HepG2 (cell line): ENCODE measurements around the gene FMNL2. TPM values are rescaled to one million over a fixed set of nuclear protein-coding genes. Genes with fewer than 3 reads are reported as not detected.

Experiments
- ARHGAP35 ChIP-seq: sonication (generic); formaldehyde crosslinking; IDR thresholded peaks from 2 replicates; pipeline ENCODE4 v1.9.0; 2022; ENCODE audit warnings: mild to moderate bottlenecking, inconsistent platforms, moderate library complexity, missing genetic modification reagents, borderline replicate concordance
- CHCHD3 ChIP-seq: sonication (generic); formaldehyde crosslinking; IDR thresholded peaks from 2 replicates; pipeline ENCODE4 v1.8.0; 2022; ENCODE audit warnings: mild to moderate bottlenecking, missing genetic modification reagents, moderate library complexity
- GABPA ChIP-seq, 2 experiments: IDR thresholded peaks; 2 replicates each; pipeline ENCODE4 v1.6.1; 2011 to 2016; ENCODE audit warnings: low read depth in 2 of 2, low read length in 1 of 2, missing biosample characterization in 1 of 2, missing genetic modification characterization in 1 of 2
- HIC2 ChIP-seq: sonication (generic); formaldehyde crosslinking; IDR thresholded peaks from 2 replicates; pipeline ENCODE4 v1.9.0; 2022; ENCODE audit warnings: low read depth, missing genetic modification reagents
- IRF2 ChIP-seq: IDR thresholded peaks from 2 replicates; pipeline ENCODE4 v1.6.1; 2018; ENCODE audit warnings: missing genetic modification reagents, missing compliant biosample characterization
- KLF11 ChIP-seq: IDR thresholded peaks from 2 replicates; pipeline ENCODE4 v1.6.1; 2016; ENCODE audit warnings: missing compliant biosample characterization
- MIER2 ChIP-seq: IDR thresholded peaks from 2 replicates; pipeline ENCODE4 v1.6.1; 2016; ENCODE audit warnings: missing biosample characterization, missing genetic modification reagents
- NR2F1 ChIP-seq, 2 experiments: fragments of 450-650 bp in 1 of 2; formaldehyde crosslinking in 1 of 2; IDR thresholded peaks; 2 replicates each; pipeline versions ENCODE4 v1.5.0 to v1.6.1; 2016 to 2020; ENCODE audit warnings: mild to moderate bottlenecking in 1 of 2, missing compliant biosample characterization in 1 of 2, missing genetic modification reagents in 1 of 2, moderate library complexity in 1 of 2
- PRMT3 ChIP-seq: sonication (generic); formaldehyde crosslinking; IDR thresholded peaks from 2 replicates; pipeline ENCODE4 v1.8.1; 2022; ENCODE audit warnings: low read depth, mild to moderate bottlenecking, moderate library complexity, missing genetic modification reagents, borderline replicate concordance
- RAD21 ChIP-seq: fragments of 450-650 bp; formaldehyde crosslinking; IDR thresholded peaks from 2 replicates; pipeline ENCODE4 v1.5.0; 2020; ENCODE audit warnings: mild to moderate bottlenecking
- SETDB1 ChIP-seq: sonication (generic); formaldehyde crosslinking; IDR thresholded peaks from 2 replicates; pipeline ENCODE4 v1.5.1; 2020; ENCODE audit warnings: missing genetic modification reagents, mild to moderate bottlenecking, borderline replicate concordance
- ZFP37 ChIP-seq: sonication (generic); formaldehyde crosslinking; IDR thresholded peaks from 2 replicates; pipeline ENCODE4 v1.4.0; 2020; ENCODE audit warnings: missing genetic modification reagents, borderline replicate concordance
- ZNF205 ChIP-seq: IDR thresholded peaks from 2 replicates; pipeline ENCODE4 v1.6.1; 2018; ENCODE audit warnings: missing biosample characterization, missing genetic modification reagents
- ZNF235 ChIP-seq: sonication (generic); formaldehyde crosslinking; IDR thresholded peaks from 2 replicates; pipeline ENCODE4 v1.8.1; 2023; ENCODE audit warnings: mild to moderate bottlenecking, missing genetic modification reagents, borderline replicate concordance
- ZNF335 ChIP-seq: sonication (generic); formaldehyde crosslinking; IDR thresholded peaks from 2 replicates; pipeline ENCODE4 v1.4.0; 2020; ENCODE audit warnings: missing genetic modification reagents
- ZNF468 ChIP-seq: sonication (generic); formaldehyde crosslinking; IDR thresholded peaks from 2 replicates; pipeline ENCODE4 v1.8.0; 2022; ENCODE audit warnings: mild to moderate bottlenecking, moderate library complexity, missing genetic modification reagents
- ZNF484 ChIP-seq: sonication (generic); formaldehyde crosslinking; IDR thresholded peaks from 2 replicates; pipeline ENCODE4 v1.5.1; 2020; ENCODE audit warnings: mild to moderate bottlenecking, low read depth, missing genetic modification reagents, borderline replicate concordance
- ZNF512 ChIP-seq: sonication (generic); formaldehyde crosslinking; IDR thresholded peaks from 2 replicates; pipeline ENCODE4 v1.4.0; 2020; ENCODE audit warnings: mild to moderate bottlenecking, missing genetic modification reagents
- polyA plus RNA-seq, 8 experiments: library from polyadenylated mRNA; depleted of rRNA in 3 of 8; stranded (reverse) in 7 of 8; unstranded in 1 of 8; fragments of >200 nt; fragmentation: Illumina TruSeq in 4 of 8; extraction: Trizol in 4 of 8; gene quantifications; 2 replicates each; pipeline versions ENCODE4 v1.2.1 to v1.2.3, GENCODE V29; 2011 to 2016; ENCODE audit warnings: low read depth in 4 of 8, missing spikeins in 1 of 8, mixed read lengths in 1 of 8; ENCODE audit not compliant: insufficient read depth in 1 of 8
- total RNA-seq, 5 experiments: library from RNA; depleted of rRNA; stranded (reverse); fragments of >200 nt; fragmentation: Illumina TruSeq; extraction: Trizol; gene quantifications; 2 replicates each; pipeline ENCODE4 v1.2.3, GENCODE V29; 2016; ENCODE audit warnings: low read depth in 1 of 5
- TF ChIP-seq, protein P1 (sequence below): sonication (generic); formaldehyde crosslinking; IDR thresholded peaks from 2 replicates; pipeline ENCODE4 v1.4.0; 2020; ENCODE audit warnings: missing genetic modification reagents
- TF ChIP-seq, protein P2 (sequence below): sonication (generic); formaldehyde crosslinking; IDR thresholded peaks from 2 replicates; pipeline ENCODE4 v1.4.0; 2020; ENCODE audit warnings: missing genetic modification reagents
- TF ChIP-seq, protein P3 (sequence below): sonication (generic); formaldehyde crosslinking; IDR thresholded peaks from 2 replicates; pipeline ENCODE4 v1.4.0; 2020; ENCODE audit warnings: low read depth, missing genetic modification reagents

Gene FMNL2
- total and polyA plus RNA-seq, 2 of the 13 experiments (the other 11 are each of a cell fraction or from before 2014, with no cell fraction given), result 66.5 to 67.7 TPM

GRCh38 chr2:152410165-152410597 is 75.2 kb downstream of the FMNL2 start (continued):
- TF ChIP-seq ZFP37 (CRISPR knock-in tag) (peak; percentile 90), NR2F1 (CRISPR knock-in tag; IDR thresholded peaks at IDR 0.05) (no peak), CHCHD3 (CRISPR knock-in tag) (no peak), PRMT3 (CRISPR knock-in tag) (no peak), IRF2 (CRISPR knock-in tag) (peak; percentile 98), GABPA (IDR thresholded peaks at IDR 0.05; ENCODE audit: low read depth, low read length) (no peak), GABPA (CRISPR knock-in tag; IDR thresholded peaks at IDR 0.05; ENCODE audit: low read depth) (peak; percentile 19; the same call in 1 of the 2 replicates), ZNF205 (CRISPR knock-in tag) (peak; percentile 95), ARHGAP35 (CRISPR knock-in tag) (no peak), ZNF484 (CRISPR knock-in tag) (no peak; the same call in 1 of the 2 replicates), ZNF235 (CRISPR knock-in tag) (no peak), ZNF335 (CRISPR knock-in tag) (peak; percentile 96), MIER2 (CRISPR knock-in tag) (peak; percentile 81; the same call in 1 of the 2 replicates), HIC2 (CRISPR knock-in tag) (peak; percentile 76; the same call in 1 of the 2 replicates), RAD21 (CRISPR knock-in tag) (no peak), SETDB1 (no peak), ZNF468 (CRISPR knock-in tag) (no peak), ZNF512 (CRISPR knock-in tag) (no peak), KLF11 (peak; percentile 88; the same call in 1 of the 2 replicates)
- TF ChIP-seq, protein P1, sequence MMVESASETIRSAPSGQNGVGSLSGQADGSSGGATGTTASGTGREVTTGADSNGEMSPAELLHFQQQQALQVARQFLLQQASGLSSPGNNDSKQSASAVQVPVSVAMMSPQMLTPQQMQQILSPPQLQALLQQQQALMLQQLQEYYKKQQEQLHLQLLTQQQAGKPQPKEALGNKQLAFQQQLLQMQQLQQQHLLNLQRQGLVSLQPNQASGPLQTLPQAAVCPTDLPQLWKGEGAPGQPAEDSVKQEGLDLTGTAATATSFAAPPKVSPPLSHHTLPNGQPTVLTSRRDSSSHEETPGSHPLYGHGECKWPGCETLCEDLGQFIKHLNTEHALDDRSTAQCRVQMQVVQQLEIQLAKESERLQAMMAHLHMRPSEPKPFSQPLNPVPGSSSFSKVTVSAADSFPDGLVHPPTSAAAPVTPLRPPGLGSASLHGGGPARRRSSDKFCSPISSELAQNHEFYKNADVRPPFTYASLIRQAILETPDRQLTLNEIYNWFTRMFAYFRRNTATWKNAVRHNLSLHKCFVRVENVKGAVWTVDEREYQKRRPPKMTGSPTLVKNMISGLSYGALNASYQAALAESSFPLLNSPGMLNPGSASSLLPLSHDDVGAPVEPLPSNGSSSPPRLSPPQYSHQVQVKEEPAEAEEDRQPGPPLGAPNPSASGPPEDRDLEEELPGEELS, result peak; percentile 93
- TF ChIP-seq, protein P2, sequence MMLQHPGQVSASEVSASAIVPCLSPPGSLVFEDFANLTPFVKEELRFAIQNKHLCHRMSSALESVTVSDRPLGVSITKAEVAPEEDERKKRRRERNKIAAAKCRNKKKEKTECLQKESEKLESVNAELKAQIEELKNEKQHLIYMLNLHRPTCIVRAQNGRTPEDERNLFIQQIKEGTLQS (CRISPR knock-in tag), result no peak
- TF ChIP-seq, protein P3, sequence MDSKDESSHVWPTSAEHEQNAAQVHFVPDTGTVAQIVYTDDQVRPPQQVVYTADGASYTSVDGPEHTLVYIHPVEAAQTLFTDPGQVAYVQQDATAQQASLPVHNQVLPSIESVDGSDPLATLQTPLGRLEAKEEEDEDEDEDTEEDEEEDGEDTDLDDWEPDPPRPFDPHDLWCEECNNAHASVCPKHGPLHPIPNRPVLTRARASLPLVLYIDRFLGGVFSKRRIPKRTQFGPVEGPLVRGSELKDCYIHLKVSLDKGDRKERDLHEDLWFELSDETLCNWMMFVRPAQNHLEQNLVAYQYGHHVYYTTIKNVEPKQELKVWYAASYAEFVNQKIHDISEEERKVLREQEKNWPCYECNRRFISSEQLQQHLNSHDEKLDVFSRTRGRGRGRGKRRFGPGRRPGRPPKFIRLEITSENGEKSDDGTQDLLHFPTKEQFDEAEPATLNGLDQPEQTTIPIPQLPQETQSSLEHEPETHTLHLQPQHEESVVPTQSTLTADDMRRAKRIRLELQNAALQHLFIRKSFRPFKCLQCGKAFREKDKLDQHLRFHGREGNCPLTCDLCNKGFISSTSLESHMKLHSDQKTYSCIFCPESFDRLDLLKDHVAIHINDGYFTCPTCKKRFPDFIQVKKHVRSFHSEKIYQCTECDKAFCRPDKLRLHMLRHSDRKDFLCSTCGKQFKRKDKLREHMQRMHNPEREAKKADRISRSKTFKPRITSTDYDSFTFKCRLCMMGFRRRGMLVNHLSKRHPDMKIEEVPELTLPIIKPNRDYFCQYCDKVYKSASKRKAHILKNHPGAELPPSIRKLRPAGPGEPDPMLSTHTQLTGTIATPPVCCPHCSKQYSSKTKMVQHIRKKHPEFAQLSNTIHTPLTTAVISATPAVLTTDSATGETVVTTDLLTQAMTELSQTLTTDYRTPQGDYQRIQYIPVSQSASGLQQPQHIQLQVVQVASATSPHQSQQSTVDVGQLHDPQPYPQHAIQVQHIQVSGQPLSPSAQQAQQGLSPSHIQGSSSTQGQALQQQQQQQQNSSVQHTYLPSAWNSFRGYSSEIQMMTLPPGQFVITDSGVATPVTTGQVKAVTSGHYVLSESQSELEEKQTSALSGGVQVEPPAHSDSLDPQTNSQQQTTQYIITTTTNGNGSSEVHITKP (CRISPR knock-in tag), result peak; percentile 84; the same call in 1 of the 2 replicates
